ENCODE measurements around the gene NDST3.

NDST3 gene

GRCh38 chr4:118046323-118046722 lies 12.0 kb downstream of the NDST3 start:
- DNase-seq (ENCODE audit: low read depth in 1 of 2, low spot score in 1 of 2): no peak
- Histone ChIP-seq H3K27me3 (ENCODE audit: insufficient read depth, poor library complexity, severe bottlenecking) (peaks cover 2% of the 10 kb centered on the region), H3K27ac (replicated peaks) (no peak overlapping the region), H3K4me3 (replicated peaks; ENCODE audit: insufficient read depth, low read length) (no peak overlapping the region)
- TF ChIP-seq SPI1 (IDR thresholded peaks at IDR 0.05; ENCODE audit: borderline replicate concordance, low read depth) (no peak), REST (IDR thresholded peaks at IDR 0.05; ENCODE audit: insufficient replicate concordance, low read depth) (no peak), CTCF (IDR thresholded peaks at IDR 0.05; ENCODE audit: insufficient read depth, low read length) (no peak), GABPA (IDR thresholded peaks at IDR 0.05; ENCODE audit: low read depth) (no peak), POLR2AphosphoS5 (IDR thresholded peaks at IDR 0.05; ENCODE audit: low read depth) (no peak)

- no peak overlapping the region for H3K27ac ChIP-seq (replicated peaks)
- H3K4me3 ChIP-seq (replicated peaks; ENCODE audit: insufficient read depth, low read length): no peak overlapping the region
- no peak for DNase-seq (ENCODE audit: low read depth in 1 of 2, low spot score in 1 of 2)
- TF ChIP-seq CTCF (IDR thresholded peaks at IDR 0.05; ENCODE audit: insufficient read depth, low read length) (no peak), GABPA (IDR thresholded peaks at IDR 0.05; ENCODE audit: low read depth) (no peak), REST (IDR thresholded peaks at IDR 0.05; ENCODE audit: insufficient replicate concordance, low read depth) (no peak), SPI1 (IDR thresholded peaks at IDR 0.05; ENCODE audit: borderline replicate concordance, low read depth) (no peak), POLR2AphosphoS5 (IDR thresholded peaks at IDR 0.05; ENCODE audit: low read depth) (no peak)
- peaks cover 2% of the 10 kb centered on the region for H3K27me3 ChIP-seq (ENCODE audit: insufficient read depth, poor library complexity, severe bottlenecking)
Measured at GRCh38 chr4:118047043-118047442, 12.8 kb downstream of the NDST3 start.

- no peak overlapping the region for H3K27ac ChIP-seq (replicated peaks)
- TF ChIP-seq POLR2AphosphoS5 (IDR thresholded peaks at IDR 0.05; ENCODE audit: low read depth): no peak
- TF ChIP-seq GABPA (IDR thresholded peaks at IDR 0.05; ENCODE audit: low read depth): no peak
- TF ChIP-seq REST (IDR thresholded peaks at IDR 0.05; ENCODE audit: insufficient replicate concordance, low read depth): no peak
- TF ChIP-seq SPI1 (IDR thresholded peaks at IDR 0.05; ENCODE audit: borderline replicate concordance, low read depth): no peak
- TF ChIP-seq CTCF (IDR thresholded peaks at IDR 0.05; ENCODE audit: insufficient read depth, low read length): no peak
- no peaks in the 10 kb centered on the region for H3K27me3 ChIP-seq (ENCODE audit: insufficient read depth, poor library complexity, severe bottlenecking)
- no peak overlapping the region for H3K4me3 ChIP-seq (replicated peaks; ENCODE audit: insufficient read depth, low read length)
- no peak for DNase-seq (ENCODE audit: low read depth in 1 of 2, low spot score in 1 of 2)
Measured at GRCh38 chr4:118058955-118059354, 24.7 kb downstream of the NDST3 start.
